SU-DHL-6 (cell line): ENCODE results near the gene LRRC10B.

Experiments
- H2AFZ ChIP-seq: fragments of 200-600 bp; sonication (generic); 2 replicates; pipeline ENCODE4 v1.6.1; 2014; ENCODE audit warnings: low read depth, mild to moderate bottlenecking, moderate library complexity, mixed read lengths, antibody characterized with exemption, low read length; ENCODE audit not compliant: severe bottlenecking
- H3F3A ChIP-seq: fragments of 200-600 bp; shearing (Covaris generic); 2 replicates; pipeline ENCODE4 v1.6.0; 2016; ENCODE audit warnings: antibody characterized with exemption, mild to moderate bottlenecking; ENCODE audit not compliant: insufficient read depth
- H3K27ac ChIP-seq: fragments of 200-600 bp; sonication (generic); 2 replicates; pipeline ENCODE4 v1.5.1; 2016; ENCODE audit warnings: low read depth, mild to moderate bottlenecking, low read length, moderate library complexity, mixed read lengths
- H3K27me3 ChIP-seq: fragments of 200-600 bp; sonication (generic), shearing (Covaris generic); 2 replicates; pipeline ENCODE4 v1.6.0; 2014; ENCODE audit warnings: mild to moderate bottlenecking, low read length
- H3K36me3 ChIP-seq: fragments of 200-600 bp; sonication (generic); 2 replicates; pipeline ENCODE4 v1.6.1; 2014; ENCODE audit warnings: mild to moderate bottlenecking, low read length, mixed read lengths
- H3K4me2 ChIP-seq: fragments of 300-600, 200-600 bp; shearing (Covaris generic), sonication (generic); 2 replicates; pipeline ENCODE4 v1.6.0; 2014; ENCODE audit warnings: low read length, low read depth, mild to moderate bottlenecking; ENCODE audit not compliant: poor library complexity, severe bottlenecking
- H3K4me3 ChIP-seq: fragments of 200-600 bp; sonication (generic); 2 replicates; pipeline ENCODE4 v1.5.1; 2014; ENCODE audit warnings: antibody characterized with exemption, low read length, mild to moderate bottlenecking, mixed read lengths; ENCODE audit not compliant: insufficient read depth, poor library complexity, severe bottlenecking
- H3K79me2 ChIP-seq: fragments of 200-600 bp; sonication (generic); 2 replicates; pipeline ENCODE4 v1.6.1; 2014; ENCODE audit warnings: mild to moderate bottlenecking, low read length, moderate library complexity; ENCODE audit not compliant: insufficient read depth
- H3K9ac ChIP-seq: fragments of 200-600 bp; sonication (generic); 2 replicates; pipeline ENCODE4 v1.7.0; 2014; ENCODE audit warnings: mild to moderate bottlenecking, low read length
- H3K9me2 ChIP-seq: fragments of 200-600 bp; sonication (generic); replicated peaks from 2 replicates; pipeline ENCODE4 v1.6.1; 2014; ENCODE audit warnings: low read length; ENCODE audit not compliant: insufficient read depth
- H3K9me3 ChIP-seq: fragments of 200-600 bp; sonication (generic); 2 replicates; pipeline ENCODE4 v1.6.1; 2014; ENCODE audit warnings: low read length, mixed read lengths; ENCODE audit not compliant: insufficient read depth
- H4K20me1 ChIP-seq: fragments of 200-600 bp; sonication (generic); 2 replicates; pipeline ENCODE4 v1.6.1; 2014; ENCODE audit warnings: low read depth, mild to moderate bottlenecking, antibody characterized with exemption, low read length, moderate library complexity, mixed read lengths
- CTCF ChIP-seq: fragments of 200-600 bp; sonication (generic); IDR thresholded peaks from one replicate; pipeline ENCODE4 v1.5.1; 2017; ENCODE audit warnings: antibody characterized with exemption, mild to moderate bottlenecking, low read length, moderate library complexity; ENCODE audit not compliant: insufficient read depth, poor library complexity, severe bottlenecking
- EZH2phosphoT487 ChIP-seq: fragments of 200-600 bp; sonication (generic), shearing (Covaris generic); conservative IDR thresholded peaks from 2 replicates; pipeline ENCODE4 v1.6.1; 2018; ENCODE audit warnings: mild to moderate bottlenecking, antibody characterized with exemption, low read length, moderate library complexity, mixed read lengths

Gene LRRC10B

GRCh38 chr11:61556621-61557020 is 48.1 kb downstream of the LRRC10B start:
- Histone ChIP-seq H4K20me1 (no peaks in the 10 kb centered on the region), H3F3A (no peaks in the 10 kb centered on the region), H2AFZ (no peak overlapping the region), H3K9ac (no peak overlapping the region), H3K4me2 (no peak overlapping the region), H3K27me3 (no peaks in the 10 kb centered on the region), H3K36me3 (no peaks in the 10 kb centered on the region), H3K27ac (no peak overlapping the region), H3K79me2 (no peaks in the 10 kb centered on the region), H3K9me3 (no peaks in the 10 kb centered on the region), H3K9me2 (no peaks in the 10 kb centered on the region), H3K4me3 (no peak overlapping the region)
- TF ChIP-seq EZH2phosphoT487 (no peak), CTCF (no peak)
